GM19351 (cell line): ENCODE results near the gene RNMT.

ENCODE experiments used
- ATAC-seq: cut with Tn5 transposase; IDR thresholded peaks from one replicate; pipeline ENCODE4 v1.9.1; 2021; ENCODE audit warnings: mild to moderate bottlenecking, moderate library complexity; ENCODE audit not compliant: unreplicated experiment

RNMT gene

GRCh38 chr18:13809531-13810255 lies 83.2 kb downstream of the RNMT start:
- no peak for ATAC-seq

- ATAC-seq = no peak
These were observed 84.5 kb downstream of the RNMT start for GRCh38 chr18:13810950-13811485.

GRCh38 chr18:13811993-13812392 lies 85.5 kb downstream of the RNMT start:
- peak; percentile 49 for ATAC-seq

- peak; percentile 89 for ATAC-seq
These were observed 86.9 kb downstream of the RNMT start for GRCh38 chr18:13813271-13813849.
